Left renal pelvis (tissue), 4 donors: ENCODE results near the gene FARSA. TPM values are rescaled to one million over a fixed set of nuclear protein-coding genes. Genes with fewer than 3 reads are reported as not detected.
"Not testable (repeated sequence)": the region's sequence is repeated elsewhere in the genome, so short reads cannot be mapped to it uniquely, and the experiment has no call there.

ENCODE experiments used
- DNase-seq, 4 donors: peaks; one replicate each; pipeline ENCODE4 v3.0.0-alpha.2; 2013; ENCODE audit warnings: low read depth in 4 of 4, low spot score in 3 of 4
- polyA plus RNA-seq, 4 donors: library from polyadenylated mRNA; unstranded; fragments of 120-200 nt; gene quantifications; one replicate each; pipeline ENCODE4 v1.2.1, GENCODE V29; 2013; ENCODE audit not compliant: insufficient read length in 4 of 4

FARSA gene
- polyA plus RNA-seq, 4 donors: 32.3 to 59.0 (median 45.4) TPM

DNA sequence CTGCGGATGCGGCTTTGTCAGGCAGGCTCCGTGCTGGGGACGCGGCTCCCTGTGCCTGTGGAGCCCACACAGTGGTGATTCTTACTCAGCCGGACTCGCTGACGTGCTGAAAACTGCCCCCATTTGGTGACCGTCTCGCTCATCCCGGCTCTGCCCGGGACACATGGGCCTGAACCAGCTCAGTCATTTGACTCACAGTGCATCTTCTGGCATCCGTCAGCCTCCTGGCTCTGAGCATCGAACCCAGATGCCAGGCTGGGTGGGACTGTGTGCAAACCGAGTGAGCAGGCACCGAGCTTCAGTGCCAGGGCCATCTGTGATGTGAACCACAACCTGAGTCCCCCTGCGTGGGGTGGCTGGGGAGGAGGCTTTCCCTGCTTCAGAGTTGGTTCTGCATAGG is 37.1 kb downstream of the FARSA start:
- no peak for DNase-seq

GRCh38 chr19:12893582-12893981 is 39.9 kb downstream of the FARSA start:
- no peak for DNase-seq

DNA sequence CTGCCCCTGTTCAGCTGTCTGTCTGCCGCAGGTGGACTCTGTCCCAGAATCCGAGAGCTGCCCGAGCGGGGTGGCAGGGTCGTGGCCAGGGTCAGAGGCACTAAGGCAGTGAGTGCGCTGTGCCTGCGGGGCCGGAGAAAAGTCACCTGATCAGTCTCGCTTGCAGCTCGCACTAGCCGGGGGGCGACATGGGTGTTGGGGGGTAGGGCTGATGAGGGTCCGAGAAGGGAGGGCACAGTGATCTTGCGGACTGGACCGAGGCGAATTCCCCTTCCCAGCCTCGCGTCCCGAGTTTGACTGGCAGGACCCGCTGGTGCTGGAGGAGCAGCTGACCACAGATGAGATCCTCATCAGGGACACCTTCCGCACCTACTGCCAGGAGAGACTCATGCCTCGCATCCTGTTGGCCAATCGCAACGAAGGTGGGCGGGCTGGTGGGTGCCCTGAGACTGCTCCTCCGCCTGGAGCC is 41.9 kb downstream of the FARSA start:
- DNase-seq: no peak

GRCh38 chr19:12890787-12891552 is 42.5 kb downstream of the FARSA start, which contains the start of gene GCDH:
Gene GCDH (plus strand): TSS chr19:12891160. CDS start chr19:12891305, 145 bp downstream.
- peak; percentile 92 to 97 (median 96) for DNase-seq

DNA sequence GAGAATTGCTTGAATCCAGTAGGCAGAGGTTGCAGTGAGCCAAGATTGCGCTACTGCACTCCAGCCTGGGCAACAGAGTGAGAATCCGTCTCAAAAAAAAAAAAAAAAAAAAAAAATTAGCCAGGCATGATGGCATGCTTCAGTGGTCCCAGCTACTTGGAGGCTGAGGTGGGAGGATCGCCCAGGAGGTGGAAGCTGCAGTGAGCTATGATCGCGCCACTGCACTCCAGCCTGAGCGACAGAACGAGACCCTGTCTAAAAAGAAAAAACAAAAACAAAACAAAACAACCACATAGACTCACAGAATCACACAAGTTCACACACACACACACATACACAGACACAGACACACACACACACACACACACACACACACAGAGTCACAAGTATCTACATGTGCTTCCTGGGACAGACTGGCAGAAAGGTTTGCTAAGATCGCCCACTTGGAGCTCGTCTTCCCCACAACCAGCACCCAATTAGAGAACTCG is 43.2 kb downstream of the FARSA start:
- not testable (repeated sequence) for DNase-seq

DNA sequence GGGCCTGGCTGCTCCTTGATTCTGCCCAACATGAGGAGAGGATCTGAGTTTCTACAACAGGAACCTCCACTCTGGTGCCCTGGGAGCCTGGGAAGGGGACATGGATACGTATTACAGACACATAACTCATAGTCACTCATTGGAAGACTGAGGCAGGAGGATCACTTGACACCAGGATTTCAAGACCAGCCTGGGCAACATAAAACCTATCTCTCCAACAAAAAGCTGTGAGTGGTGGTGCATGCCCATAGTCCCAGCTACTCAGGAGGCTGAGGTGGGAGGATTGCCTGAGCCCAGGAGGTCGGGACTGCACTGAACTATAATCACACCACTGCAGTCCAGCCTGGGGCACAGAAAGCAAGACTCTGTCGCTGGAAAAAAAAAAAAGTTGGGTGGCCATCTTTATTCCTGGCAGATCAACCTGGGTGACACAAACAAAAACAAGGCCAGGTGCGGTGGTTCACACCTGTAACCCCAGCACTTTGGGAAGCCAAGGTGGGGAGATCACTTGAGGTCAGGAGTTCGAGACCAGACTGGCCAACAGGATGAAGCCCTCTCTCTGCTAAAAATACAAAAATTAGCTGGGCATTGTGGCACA is 45.4 kb downstream of the FARSA start:
- DNase-seq: no peak

DNA sequence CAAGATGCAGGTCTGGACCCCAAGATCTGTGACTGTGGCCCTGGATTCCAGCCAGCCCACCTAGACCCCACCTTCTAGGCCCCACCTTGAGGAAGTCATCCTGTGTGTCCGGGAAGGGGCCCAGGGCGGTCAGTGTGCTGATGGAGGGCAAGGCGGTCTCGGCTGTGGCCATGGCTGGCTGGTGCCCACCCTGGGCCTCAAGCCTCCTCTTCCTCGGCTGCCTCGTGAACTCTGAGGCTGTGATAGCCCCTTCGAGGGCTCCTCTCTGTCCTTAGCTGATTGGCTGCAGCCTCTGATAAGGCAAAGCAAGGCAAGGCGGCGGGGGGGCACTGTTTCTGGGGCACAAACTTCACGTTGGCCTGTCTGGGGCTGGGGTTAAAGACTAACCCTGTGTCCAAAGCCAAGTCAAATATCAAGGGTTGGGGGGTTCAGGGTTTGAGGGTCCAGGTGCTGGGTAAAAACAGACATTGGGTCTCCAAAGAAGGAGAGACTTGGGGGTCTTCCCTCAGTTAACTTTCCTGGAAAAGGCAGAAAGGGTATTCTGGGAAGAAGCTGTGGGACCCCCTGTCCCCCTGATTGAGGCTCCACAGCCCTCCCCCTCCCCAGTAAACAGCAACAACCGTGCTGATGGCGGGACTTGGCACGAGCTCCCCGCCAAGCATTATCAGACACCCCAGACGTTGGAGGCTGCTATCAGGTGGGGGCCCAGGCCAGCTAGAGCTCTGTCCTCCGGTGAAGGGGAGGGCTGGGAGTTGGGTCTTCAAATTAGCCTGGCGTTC is 46.4 kb downstream of the FARSA start, which contains the start of gene KLF1:
Gene KLF1, minus strand, starts transcription at position 233 of the 779 bp plus-strand sequence. Its CDS starts 61 bp downstream, at position 172.
- no peak for DNase-seq

GRCh38 chr19:12886651-12886968 is 46.9 kb downstream of the FARSA start:
- no peak for DNase-seq

DNA sequence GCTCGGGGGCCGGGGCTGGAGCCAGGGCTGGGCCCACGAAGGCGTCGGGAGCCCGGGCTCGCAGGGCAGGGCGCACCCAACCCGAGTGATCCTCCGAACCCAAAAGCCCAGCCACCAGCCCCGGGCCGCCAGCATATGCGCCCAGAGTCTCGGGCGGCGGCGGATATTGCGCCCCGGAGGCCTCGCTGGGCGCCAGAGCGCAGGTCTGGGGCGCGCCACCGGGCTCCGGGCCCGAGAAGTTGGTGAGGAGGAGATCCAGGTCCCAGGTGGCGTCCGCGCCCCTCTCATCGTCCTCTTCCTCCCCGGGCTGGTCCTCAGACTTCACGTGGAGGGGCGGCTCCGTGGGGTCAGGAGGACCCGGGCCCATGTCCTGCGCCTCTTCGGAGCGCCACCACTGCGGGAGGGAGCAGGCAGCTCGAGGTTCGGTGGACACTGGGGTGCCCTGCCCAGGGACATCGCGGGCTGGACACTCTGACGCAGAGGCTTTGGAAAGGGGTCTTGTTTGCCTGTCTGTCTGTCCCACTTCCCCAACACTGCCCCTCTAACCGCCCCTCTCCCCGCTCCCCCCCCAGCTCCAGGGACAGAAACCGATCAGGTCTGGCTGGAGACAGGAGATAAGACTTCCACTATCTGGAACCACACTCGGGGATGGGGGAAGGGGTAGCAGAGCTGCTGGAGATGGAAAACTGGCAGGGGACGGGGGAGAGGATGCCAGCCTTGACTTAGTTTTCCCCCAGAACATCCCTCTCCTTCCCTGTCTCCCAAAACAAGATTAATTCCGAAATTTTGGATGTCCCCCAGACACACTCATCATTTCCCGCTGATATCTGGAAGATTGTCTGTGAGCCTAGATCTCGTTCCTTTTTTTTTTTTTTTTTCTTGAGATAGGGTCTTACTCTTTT is 47.5 kb downstream of the FARSA start:
- no peak for DNase-seq

GRCh38 chr19:12884926-12885748 is 48.4 kb downstream of the FARSA start:
- no peak for DNase-seq

DNA sequence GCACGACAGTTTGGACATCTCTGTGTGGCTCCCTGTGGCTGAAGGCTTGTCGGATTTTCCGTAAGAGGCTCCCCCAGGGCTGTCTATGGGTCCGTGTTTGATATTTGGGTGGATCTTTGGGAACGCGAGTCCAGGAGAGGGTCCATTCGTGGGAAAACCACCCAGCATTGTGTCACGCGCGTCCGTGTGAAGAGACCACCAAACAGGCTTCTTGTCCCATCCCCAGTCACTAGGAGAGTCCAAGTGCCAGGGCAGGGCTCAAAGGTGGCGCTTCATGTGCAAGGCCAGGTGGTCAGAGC is 48.9 kb downstream of the FARSA start:
- DNase-seq: no peak

DNA sequence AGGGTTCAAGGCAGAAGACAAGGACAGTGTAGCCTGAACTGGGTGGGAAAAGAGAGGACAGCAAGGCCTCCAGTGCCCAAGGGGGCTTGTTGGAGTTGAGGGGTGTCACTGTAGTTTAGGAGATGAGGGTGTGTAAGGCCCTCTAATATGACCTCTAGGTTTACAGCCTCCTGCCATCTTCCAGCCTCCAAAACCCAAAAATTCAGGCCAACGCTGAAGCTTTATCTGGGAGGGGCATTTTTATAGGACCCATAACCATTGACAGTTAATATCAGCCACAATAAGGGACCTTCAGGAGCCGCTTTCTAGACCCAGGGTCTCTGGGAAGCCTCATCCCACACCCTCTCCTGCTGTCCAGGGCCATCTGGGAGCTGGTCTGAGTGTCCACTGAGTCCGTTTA is 49.3 kb downstream of the FARSA start:
- no peak for DNase-seq

DNA sequence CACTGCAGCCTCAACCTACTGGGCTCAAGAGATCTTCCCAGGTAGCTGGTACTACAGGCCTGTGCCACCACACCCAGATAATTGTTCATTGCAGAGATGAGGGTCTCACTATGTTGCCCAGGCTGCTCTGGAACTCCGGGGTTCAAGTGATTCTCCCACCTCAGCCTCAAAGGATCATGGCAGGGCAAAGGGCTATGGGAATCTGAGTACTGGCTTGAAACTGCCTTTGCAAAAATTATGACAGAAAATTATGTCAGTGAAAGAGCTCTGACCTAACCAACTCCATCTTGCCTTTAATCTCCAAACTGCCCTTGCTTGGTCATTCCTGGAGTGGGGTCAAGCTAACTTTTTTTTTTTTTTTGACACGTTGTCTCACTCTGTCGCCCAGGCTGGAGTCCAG is 50.9 kb downstream of the FARSA start:
- no peak for DNase-seq

GRCh38 chr19:12881172-12881808 is 52.2 kb downstream of the FARSA start, which contains the start of gene DNASE2:
Gene DNASE2 (minus strand): TSS chr19:12881449. CDS start chr19:12881375, 74 bp downstream.
- DNase-seq: peak in 2 of 4 donors; percentile 57 to 74

- no peak for DNase-seq
Observed at GRCh38 chr19:12880551-12881171, 52.9 kb downstream of the FARSA start.

GRCh38 chr19:12875086-12875485 is 58.4 kb downstream of the FARSA start:
- no peak for DNase-seq

DNA sequence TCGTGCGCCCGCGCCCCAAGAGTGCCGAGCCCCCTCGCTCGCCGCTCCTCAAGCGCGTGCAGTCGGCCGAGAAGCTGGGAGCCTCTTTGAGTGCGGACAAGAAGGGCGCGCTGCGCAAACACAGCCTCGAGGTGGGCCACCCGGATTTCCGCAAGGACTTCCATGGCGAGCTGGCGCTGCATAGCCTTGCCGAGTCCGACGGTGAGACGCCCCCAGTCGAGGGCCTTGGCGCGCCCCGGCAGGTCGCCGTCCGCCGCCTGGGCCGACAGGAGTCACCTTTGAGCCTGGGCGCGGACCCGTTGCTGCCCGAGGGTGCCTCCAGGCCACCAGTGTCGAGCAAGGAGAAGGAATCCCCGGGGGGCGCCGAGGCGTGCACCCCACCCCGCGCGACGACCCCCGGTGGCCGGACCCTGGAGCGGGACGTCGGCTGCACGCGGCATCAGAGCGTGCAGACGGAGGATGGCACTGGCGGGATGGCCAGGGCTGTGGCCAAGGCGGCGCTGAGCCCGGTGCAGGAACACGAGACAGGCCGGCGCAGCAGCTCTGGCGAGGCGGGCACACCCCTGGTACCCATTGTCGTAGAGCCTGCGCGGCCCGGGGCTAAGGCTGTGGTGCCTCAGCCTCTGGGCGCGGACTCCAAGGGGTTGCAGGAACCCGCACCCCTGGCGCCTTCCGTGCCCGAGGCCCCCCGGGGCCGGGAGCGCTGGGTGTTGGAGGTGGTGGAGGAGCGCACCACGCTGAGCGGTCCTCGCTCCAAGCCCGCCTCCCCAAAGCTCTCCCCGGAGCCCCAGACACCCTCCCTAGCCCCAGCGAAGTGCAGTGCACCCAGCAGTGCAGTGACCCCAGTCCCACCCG is 59.4 kb downstream of the FARSA start:
- no peak for DNase-seq
